Measurements from ENCODE around the gene CCDC15.

The CCDC15 gene

GRCh38 chr11:125068368-125068767 lies 114.4 kb downstream of the CCDC15 start:
- DNase-seq (ENCODE audit: low read depth in 2 of 2), result no peak

DNA sequence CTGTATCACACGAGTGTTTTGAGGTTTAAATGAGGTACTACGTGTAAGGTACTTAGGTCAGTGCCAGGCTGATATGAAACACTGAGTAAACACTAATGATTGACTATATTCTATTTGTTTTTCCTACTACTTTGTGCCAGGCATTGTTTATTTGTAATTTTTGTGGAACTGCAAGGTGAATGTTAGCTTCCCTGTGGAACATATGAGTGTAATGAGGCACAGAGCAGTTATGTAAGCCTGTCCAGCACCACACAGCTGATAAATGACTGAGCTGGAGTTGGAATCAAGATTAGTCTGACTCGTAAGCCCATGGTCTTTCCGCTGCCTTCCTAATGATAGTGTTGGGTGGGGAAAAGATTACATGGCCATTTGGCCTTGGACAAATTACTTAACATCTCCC lies 115.0 kb downstream of the CCDC15 start:
- DNase-seq (ENCODE audit: low read depth in 2 of 2), result no peak

GRCh38 chr11:125069796-125070195 lies 115.8 kb downstream of the CCDC15 start:
- no peak for DNase-seq (ENCODE audit: low read depth in 2 of 2)

DNA sequence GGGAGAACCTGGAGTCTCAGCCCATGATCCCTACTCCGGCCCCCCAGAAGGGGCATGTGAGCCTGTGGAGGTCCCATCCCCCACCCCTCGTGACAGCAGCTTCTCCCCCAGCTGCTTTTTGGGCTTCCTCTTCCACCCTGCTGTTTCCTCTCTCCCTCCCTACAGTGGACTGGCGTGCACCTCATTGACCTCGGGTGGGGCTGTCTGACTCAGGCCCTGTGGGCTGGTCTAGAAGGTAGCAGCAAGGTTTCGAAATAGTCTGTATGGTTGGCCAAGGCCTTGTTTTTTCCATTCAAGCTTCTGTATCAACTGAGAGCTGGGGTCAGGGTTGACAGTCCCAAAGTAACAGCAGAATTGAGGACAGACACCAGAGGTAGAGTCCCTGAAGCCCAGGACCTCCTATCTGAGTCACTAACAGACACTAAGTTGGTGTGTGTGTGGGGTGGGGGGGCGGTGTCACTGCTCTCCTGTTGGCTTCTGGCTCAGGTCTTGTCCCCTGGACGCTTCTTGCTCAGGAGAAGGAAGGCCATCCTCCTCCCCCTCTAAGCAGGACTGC lies 116.8 kb downstream of the CCDC15 start:
- DNase-seq (ENCODE audit: low read depth in 2 of 2), result no peak

DNA sequence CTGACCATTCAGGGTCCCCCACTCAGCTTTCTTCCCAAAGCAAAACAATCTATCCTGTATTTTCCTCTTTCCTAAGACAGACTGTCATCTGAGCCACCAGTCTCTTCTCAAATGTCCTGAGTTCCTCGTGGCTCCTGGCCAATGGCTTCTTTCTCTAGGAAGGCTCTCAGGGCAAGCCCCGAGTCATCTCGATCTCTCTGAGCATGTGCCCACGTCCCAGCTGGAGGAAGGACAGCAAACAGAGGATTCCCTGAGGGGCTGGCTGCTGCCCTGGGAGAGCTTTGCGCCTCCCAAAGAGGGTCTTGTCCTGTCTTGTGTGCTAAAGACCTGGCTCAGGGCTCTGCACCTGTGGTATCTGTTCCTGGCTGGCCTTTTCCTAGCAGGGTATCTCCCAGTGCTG lies 117.4 kb downstream of the CCDC15 start:
- no peak for DNase-seq (ENCODE audit: low read depth in 2 of 2)

GRCh38 chr11:125071846-125072217 lies 117.8 kb downstream of the CCDC15 start:
- no peak for DNase-seq (ENCODE audit: low read depth in 2 of 2)

DNA sequence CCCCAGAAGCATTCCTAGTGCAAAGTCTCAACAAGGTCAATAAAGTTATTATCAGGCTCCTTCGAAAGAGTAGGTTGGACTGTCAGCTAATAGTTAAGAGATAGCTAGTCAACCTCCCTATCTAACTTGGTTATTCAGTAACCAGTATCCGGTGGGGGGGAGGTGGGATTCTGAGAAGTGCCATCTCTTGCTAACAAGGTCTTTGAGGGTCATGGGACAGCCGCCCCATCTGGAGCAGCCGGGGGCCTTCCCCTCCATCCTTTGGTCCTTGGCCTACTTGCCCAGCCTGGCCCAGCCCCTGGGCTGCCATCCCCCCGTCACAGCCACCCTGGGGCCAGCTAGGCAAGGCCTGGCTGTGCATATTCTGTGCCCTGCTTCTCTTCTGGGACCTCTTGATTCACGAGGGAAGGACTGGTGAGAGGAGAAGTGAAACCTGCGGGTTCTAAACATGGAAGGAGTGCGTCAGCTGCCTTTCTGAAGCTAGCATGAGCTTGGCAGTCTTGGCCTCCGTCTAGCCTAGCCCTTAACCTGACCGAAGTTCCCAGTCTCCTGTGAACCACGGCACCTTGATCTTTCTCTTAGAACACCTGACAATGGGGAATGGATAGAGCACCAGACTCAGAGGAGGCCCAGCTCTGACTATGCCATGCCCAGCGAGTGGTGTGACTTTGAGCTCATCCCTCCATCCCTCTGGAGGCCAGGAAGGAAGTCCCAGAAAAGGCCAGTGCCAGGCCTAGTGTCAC lies 118.4 kb downstream of the CCDC15 start:
- no peak for DNase-seq (ENCODE audit: low read depth in 2 of 2)

- DNase-seq (ENCODE audit: low read depth in 2 of 2), result no peak
Measured at GRCh38 chr11:125072961-125073590, 119.1 kb downstream of the CCDC15 start.

- DNase-seq (ENCODE audit: low read depth in 2 of 2), result no peak
Measured at GRCh38 chr11:125073616-125074483, 119.8 kb downstream of the CCDC15 start.

DNA sequence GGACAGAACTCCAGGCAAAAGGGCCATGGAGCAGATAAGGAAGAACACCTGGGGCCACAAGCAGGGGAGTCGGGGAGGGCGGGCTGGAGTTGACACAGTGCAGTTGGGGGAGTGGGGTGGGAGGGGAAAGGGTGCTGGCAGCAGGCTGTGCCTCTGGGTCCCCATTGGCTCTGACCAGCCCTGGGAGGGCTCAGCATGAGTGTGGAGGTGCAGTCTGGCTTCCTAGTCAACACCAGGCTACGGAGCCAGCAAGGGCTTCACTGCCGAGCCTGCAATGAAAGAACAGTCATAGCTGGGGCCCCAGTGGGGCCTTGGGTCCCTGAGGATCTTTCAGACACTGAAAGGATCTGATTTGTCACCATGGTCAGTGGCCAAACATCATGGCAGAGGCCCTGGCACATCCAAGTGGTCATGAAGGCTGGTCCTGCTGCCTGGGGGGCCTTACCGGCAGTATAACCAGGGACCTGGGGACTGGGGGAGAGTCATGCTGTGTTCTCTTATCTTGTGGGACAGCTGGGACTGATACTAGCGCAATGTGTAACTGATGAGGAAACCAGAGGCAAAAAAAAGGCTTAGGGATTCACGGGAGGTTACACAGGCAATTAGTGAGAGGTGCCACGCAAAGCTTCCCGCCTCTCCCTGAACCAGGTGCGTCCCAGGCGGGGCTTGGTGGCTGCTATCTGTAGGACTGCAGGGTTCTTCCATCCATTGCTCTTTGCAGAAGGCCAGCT lies 120.7 kb downstream of the CCDC15 start:
- DNase-seq (ENCODE audit: low read depth in 2 of 2), result no peak

GRCh38 chr11:125075242-125075625 lies 121.2 kb downstream of the CCDC15 start:
- no peak for DNase-seq (ENCODE audit: low read depth in 2 of 2)

DNA sequence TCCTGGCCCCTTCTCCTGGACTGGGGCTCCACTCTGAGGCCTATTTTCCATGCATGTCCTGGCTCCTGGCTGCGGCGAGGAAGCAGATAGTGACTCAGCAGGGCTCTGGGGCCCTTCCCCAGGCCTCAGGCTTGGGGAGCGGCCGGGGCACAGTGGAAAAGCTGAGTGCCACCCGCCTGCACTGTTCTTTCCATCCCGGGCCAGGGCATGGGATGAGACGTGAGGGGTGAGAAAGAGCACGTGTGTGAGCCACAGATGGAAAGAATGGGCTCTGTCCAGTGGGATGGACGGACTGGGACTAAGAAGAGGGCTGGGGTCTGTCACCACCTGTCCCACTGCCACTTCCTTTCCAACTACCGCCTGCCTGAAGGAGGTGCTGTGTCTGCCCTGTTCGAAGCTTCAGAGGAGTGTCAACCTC lies 121.9 kb downstream of the CCDC15 start:
- DNase-seq (ENCODE audit: low read depth in 2 of 2), result no peak

- no peak for DNase-seq (ENCODE audit: low read depth in 2 of 2)
Measured at GRCh38 chr11:125076378-125076945, 122.5 kb downstream of the CCDC15 start.

GRCh38 chr11:125078016-125078415 lies 124.0 kb downstream of the CCDC15 start:
- DNase-seq (ENCODE audit: low read depth in 2 of 2), result no peak

DNA sequence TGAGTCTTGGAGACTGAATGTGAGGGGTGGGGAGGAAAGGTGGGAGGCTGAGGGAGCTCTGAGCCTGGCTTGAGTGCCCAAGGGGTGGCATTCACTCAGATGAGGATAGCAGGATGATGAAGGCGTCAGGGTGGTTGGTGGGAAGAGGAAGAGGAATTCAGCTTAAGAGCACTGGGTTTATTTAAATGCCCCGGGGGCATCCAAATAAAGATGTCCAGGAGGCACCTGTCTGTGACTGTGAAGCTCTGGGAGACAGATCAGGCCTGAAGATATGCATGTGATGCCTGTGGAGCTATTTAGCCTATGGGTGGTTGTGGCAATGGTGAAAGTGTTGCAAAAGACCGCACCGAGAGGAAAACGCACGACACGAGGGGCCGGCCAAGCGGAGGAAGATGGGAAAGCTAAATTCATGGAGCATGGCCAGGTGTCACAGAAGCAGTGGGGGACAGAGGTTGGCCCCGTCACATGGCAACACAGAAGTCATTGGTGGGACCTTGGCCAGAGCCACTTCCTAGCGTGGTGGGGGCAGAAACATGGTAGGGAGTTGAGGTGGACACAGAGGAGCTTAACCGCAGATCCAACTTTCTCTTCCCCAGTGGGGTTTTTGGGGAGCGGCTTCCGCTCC lies 124.6 kb downstream of the CCDC15 start:
- DNase-seq (ENCODE audit: low read depth in 2 of 2), result no peak

- no peak for DNase-seq (ENCODE audit: low read depth in 2 of 2)
Measured at GRCh38 chr11:125079151-125079877, 125.3 kb downstream of the CCDC15 start.

DNA sequence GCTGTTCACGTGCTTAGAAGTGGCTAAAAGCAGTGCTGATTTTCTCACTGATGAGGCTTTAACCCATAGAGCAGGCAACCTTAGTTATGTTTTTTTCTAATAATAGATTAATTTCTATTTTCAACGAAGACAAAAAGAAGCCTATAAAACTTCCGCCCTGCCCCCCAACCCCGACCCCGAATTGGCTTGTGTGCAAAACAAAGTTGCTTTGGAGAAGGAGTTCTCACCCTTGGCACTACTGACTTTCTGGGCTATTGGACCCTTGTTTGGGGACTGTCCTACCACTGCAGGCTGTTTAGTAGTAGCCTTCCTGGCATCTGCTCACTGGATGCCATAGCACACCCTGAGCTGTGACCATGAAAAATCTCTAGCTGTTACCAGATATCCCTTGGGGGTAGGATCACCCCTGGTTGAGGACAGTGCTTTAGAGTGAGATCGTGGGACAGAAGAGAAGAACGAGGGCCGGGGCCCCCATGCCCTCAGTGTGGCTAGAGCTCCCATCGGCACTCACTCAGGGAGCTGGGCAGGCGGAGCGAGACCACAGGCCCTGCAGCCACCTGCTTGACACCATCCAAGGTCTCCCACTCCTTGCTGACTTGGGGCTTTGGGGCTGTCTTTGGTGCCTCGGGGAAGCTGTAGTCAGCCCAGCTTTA lies 126.0 kb downstream of the CCDC15 start:
- DNase-seq (ENCODE audit: low read depth in 2 of 2), result no peak

- DNase-seq (ENCODE audit: low read depth in 2 of 2), result no peak
Measured at GRCh38 chr11:125080531-125080911, 126.5 kb downstream of the CCDC15 start.

GRCh38 chr11:125081098-125081798 lies 127.2 kb downstream of the CCDC15 start:
- DNase-seq (ENCODE audit: low read depth in 2 of 2), result no peak

All from stimulated activated CD8-positive, alpha-beta memory T cell treated with anti-CD3 and anti-CD28 coated beads, Interleukin-2, amount 100 ng/mL, for 1 hour (primary cell).